Gastroesophageal sphincter (tissue), 4 donors: Measurements from ENCODE around the gene TMEM266. TPM values are rescaled to one million over a fixed set of nuclear protein-coding genes. Genes with fewer than 3 reads are reported as not detected.

ENCODE experiments used
- ATAC-seq: fragments of 150-250 bp; one replicate; pipeline ENCODE4 v1.9.1; 2016; ENCODE audit warnings: mild to moderate bottlenecking, moderate library complexity
- H3K27ac ChIP-seq, 4 donors: fragments of 200-600 bp; sonication (generic) in 3 of 4; 1 replicate in 3 of 4; 2 replicates in 1 of 4; pipeline ENCODE4 v1.5.1; 2016 to 2019
- H3K27me3 ChIP-seq: fragments of 200-600 bp; sonication (generic); one replicate; pipeline ENCODE4 v1.5.1; 2019
- H3K36me3 ChIP-seq, 2 donors: fragments of 200-600 bp; sonication (generic); one replicate each; pipeline ENCODE4 v1.5.1; 2019; ENCODE audit warnings: control low read depth in 1 of 2
- H3K4me1 ChIP-seq, 3 donors: fragments of 200-600 bp; sonication (generic); 1 replicate in 2 of 3; 2 replicates in 1 of 3; pipeline ENCODE4 v1.5.1; 2016 to 2019; ENCODE audit warnings: control low read depth in 2 of 3
- H3K4me3 ChIP-seq, 2 donors: fragments of 200-600 bp; sonication (generic); one replicate each; pipeline ENCODE4 v1.5.1; 2019; ENCODE audit warnings: mild to moderate bottlenecking in 1 of 2, moderate library complexity in 1 of 2
- H3K9me3 ChIP-seq, 3 donors: fragments of 200-600 bp; sonication (generic); one replicate each; pipeline ENCODE4 v1.5.1; 2017 to 2019; ENCODE audit warnings: control low read depth in 2 of 3
- EP300 ChIP-seq: sonication (generic); formaldehyde crosslinking; IDR thresholded peaks from one replicate; pipeline ENCODE4 v1.6.1; 2017; ENCODE audit warnings: antibody characterized with exemption, mild to moderate bottlenecking
- POLR2A ChIP-seq, 2 donors: fragments of 450-650 bp; IDR thresholded peaks; one replicate each; pipeline ENCODE4 v1.6.1; 2017; ENCODE audit warnings: antibody characterized with exemption in 2 of 2, mild to moderate bottlenecking in 2 of 2, moderate library complexity in 1 of 2
- POLR2AphosphoS5 ChIP-seq: sonication (generic); formaldehyde crosslinking; IDR thresholded peaks from one replicate; pipeline ENCODE4 v1.6.1; 2017; ENCODE audit warnings: antibody characterized with exemption
- WGBS, 2 donors: methylation state at CpG; one replicate each; pipeline ENCODE4 v1.1.5; 2018; ENCODE audit warnings: low coverage in 1 of 2; 5-methylcytosine and 5-hydroxymethylcytosine counted together
- total RNA-seq, 4 donors: library from RNA; depleted of rRNA; stranded (reverse); fragments of >200 nt; gene quantifications; one replicate each; pipeline ENCODE4 v1.1.0, GENCODE V29; 2016
- TF ChIP-seq, protein P1 (sequence below), 4 experiments: fragments of 200-600 bp in 2 of 4; fragments of 450-650 bp in 2 of 4; sonication (generic) in 1 of 4; IDR thresholded peaks; one replicate each; pipeline ENCODE4 v1.5.1; 2017 to 2019; ENCODE audit warnings: antibody characterized with exemption in 4 of 4, mild to moderate bottlenecking in 2 of 4, moderate library complexity in 2 of 4

The TMEM266 gene
- total RNA-seq, 4 donors from 2014 or later: 0.77 TPM; not detected in 3

DNA sequence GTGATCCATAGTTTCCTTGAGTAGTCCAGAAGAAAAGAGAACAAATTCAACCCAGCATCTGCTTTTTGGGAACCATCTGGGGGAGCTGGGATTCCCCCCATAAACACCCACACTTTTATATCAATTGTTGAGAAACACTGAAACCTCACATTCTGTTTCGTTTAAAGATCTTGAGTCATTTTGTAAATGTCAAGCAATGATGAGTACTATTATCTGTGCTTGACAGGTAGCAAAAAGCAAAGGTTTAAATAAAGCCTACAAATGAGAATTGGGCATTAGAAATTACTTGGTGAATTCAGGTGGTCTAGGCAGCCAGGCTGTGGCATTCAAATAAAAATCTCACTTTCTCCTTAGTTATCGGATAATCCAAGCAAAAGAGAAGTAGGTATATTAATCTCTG lies 75.7 kb downstream of the TMEM266 start:
- peaks cover 0 to 13% (median 6%) of the 10 kb centered on the region in 3 donors for H3K4me1 ChIP-seq

DNA sequence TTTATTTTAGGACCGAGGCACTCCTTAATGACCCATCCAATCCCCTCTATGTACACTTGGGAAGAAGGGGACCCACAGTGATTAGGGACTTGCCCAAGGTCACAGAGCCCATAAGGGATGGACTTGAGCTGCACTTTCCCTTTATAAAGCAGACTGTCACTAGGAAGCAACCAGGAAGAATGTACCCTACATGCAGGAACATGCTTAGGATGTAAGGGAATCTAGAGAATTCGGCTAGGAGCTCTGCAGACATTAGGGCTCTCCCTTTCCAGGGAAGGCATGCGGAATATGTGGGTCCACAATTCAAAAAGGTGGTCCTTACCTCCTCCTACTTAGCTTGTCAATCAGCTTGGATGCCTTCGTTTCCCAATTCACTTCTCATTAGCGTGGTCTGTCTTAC lies 78.7 kb downstream of the TMEM266 start:
- Histone ChIP-seq H3K27me3 (peaks cover 13% of the 10 kb centered on the region), H3K9me3 (no peaks in the 10 kb centered on the region), H3K4me3 (no peak overlapping the region), H3K36me3 (no peaks in the 10 kb centered on the region), H3K27ac (no peak overlapping the region), H3K4me1 (peaks cover 0 to 13% (median 6%) of the 10 kb centered on the region in 3 donors)
- no peak for ATAC-seq
- 87 to 90% methylated on average over 4 to 5 of the region's 5 CpGs for whole genome bisulfite sequencing, 2 donors
- TF ChIP-seq EP300 (no peak), POLR2AphosphoS5 (no peak)
- TF ChIP-seq, protein P1, sequence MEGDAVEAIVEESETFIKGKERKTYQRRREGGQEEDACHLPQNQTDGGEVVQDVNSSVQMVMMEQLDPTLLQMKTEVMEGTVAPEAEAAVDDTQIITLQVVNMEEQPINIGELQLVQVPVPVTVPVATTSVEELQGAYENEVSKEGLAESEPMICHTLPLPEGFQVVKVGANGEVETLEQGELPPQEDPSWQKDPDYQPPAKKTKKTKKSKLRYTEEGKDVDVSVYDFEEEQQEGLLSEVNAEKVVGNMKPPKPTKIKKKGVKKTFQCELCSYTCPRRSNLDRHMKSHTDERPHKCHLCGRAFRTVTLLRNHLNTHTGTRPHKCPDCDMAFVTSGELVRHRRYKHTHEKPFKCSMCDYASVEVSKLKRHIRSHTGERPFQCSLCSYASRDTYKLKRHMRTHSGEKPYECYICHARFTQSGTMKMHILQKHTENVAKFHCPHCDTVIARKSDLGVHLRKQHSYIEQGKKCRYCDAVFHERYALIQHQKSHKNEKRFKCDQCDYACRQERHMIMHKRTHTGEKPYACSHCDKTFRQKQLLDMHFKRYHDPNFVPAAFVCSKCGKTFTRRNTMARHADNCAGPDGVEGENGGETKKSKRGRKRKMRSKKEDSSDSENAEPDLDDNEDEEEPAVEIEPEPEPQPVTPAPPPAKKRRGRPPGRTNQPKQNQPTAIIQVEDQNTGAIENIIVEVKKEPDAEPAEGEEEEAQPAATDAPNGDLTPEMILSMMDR (IDR thresholded peaks at IDR 0.05): no peak

More for the DNA sequence above, 75.7 kb downstream of the TMEM266 start:
- Histone ChIP-seq H3K27ac (no peak overlapping the region), H3K27me3 (peaks cover 28% of the 10 kb centered on the region), H3K4me3 (no peak overlapping the region), H3K9me3 (no peaks in the 10 kb centered on the region), H3K36me3 (no peaks in the 10 kb centered on the region)
- TF ChIP-seq, protein P1 (IDR thresholded peaks at IDR 0.05): no peak
- TF ChIP-seq POLR2AphosphoS5 (no peak), EP300 (no peak), POLR2A (IDR thresholded peaks at IDR 0.05) (no peak)
- WGBS, 2 donors: 83 to 86% methylated on average over 2 of the region's 2 CpGs
- ATAC-seq: no peak

DNA sequence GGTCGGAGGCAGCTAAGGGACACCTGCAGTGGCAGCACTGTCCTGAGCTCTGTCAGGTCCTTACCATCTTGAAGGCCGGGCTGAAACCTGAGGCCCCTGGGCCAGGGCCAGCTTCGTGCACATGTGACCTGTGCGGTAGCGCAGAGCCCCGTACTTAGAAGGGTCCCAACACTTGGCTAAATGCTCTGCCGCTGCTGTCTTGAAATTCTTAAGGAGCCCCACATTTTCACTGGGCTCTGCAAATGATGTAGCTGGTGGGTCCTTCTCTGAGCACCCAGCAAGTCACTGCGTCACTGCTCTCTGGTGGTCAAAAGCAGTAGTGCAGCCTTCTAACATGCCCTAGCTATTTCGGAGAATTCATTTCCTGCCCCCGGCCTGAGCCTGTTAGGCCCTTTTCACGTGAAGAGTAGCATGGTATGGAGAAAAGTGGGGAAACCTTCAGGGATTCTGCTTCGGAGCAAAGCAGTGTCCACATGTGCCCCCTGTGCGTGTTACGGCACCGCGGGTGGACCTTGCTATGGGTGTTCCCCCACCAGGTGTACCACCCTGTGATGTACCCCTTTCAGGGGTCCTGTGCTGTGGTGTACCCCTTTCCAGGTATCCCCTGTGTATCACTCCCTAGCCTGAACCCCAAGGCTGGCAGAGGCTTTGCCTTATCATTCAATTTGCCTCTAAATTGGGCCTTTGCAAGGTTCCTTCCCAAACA lies 79.7 kb downstream of the TMEM266 start:
- WGBS, 2 donors: 7 to 22% methylated on average over 3 to 10 of the region's 16 CpGs
- no peaks in the 10 kb centered on the region for H3K36me3 ChIP-seq
- no peak overlapping the region for H3K4me3 ChIP-seq
- peaks cover 0 to 13% (median 6%) of the 10 kb centered on the region in 3 donors for H3K4me1 ChIP-seq
- TF ChIP-seq EP300 (no peak), POLR2AphosphoS5 (no peak)
- TF ChIP-seq, protein P1 (IDR thresholded peaks at IDR 0.05): peak; percentile 73 to 87 (median 83)
- H3K27ac ChIP-seq: no peak overlapping the region
- ATAC-seq: peak; percentile 73
- H3K27me3 ChIP-seq: peaks cover 18% of the 10 kb centered on the region
- no peaks in the 10 kb centered on the region for H3K9me3 ChIP-seq

DNA sequence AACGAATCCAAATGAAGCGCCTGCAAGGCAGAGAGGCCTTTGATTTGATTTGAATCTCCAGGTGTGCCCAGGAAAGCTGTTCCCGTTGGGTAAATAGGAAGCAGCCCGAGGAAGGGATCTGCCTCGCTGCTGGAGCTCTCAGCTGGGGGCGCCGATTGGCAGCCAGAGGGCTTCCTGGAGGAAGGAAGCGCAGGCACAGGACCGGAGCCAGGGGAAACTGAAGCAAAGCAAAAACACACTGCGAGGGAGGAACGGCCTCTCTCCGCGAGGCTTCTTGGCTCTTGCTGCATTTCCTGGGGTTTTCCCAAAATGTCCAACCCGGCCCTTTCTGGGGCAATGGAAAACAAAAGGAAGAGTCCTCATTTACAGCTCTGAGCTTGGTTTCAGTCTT lies 80.3 kb downstream of the TMEM266 start:
- no peak for TF ChIP-seq POLR2AphosphoS5
- TF ChIP-seq EP300: no peak
- no peak for TF ChIP-seq POLR2A (IDR thresholded peaks at IDR 0.05)
- TF ChIP-seq, protein P1 (IDR thresholded peaks at IDR 0.05): no peak
- Histone ChIP-seq H3K27ac (no peak overlapping the region), H3K36me3 (no peaks in the 10 kb centered on the region), H3K27me3 (peaks cover 23% of the 10 kb centered on the region), H3K4me3 (peak overlapping the region in 1 of 2 donors; percentile 12), H3K4me1 (peaks cover 0 to 13% (median 6%) of the 10 kb centered on the region in 3 donors), H3K9me3 (no peaks in the 10 kb centered on the region)
- ATAC-seq: no peak
- WGBS, 2 donors: 9 to 16% methylated on average over 5 to 11 of the region's 14 CpGs

DNA sequence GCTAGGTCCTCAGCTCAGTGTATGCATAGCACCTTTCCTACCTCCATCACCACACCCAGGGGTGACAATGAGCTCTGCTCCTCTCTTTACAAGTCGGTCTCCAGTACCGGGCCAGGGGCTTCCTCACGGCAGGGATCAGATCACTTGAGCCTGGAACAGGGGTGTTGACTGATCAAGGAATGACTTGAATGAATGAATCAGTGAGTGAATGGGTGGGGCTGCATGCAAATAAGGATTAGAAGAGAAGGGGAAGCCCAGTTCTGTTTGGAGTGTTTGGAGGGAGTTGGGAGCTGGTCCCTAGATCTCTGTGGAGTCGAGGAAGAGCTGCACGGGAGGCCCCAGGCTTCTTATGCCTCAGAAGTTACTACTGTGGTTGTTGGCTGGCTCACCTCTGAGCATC lies 87.0 kb downstream of the TMEM266 start:
- no peaks in the 10 kb centered on the region for H3K9me3 ChIP-seq
- H3K36me3 ChIP-seq: no peaks in the 10 kb centered on the region
- no peak for ATAC-seq
- H3K4me1 ChIP-seq: peaks cover 0 to 26% (median 7%) of the 10 kb centered on the region in 3 donors
- TF ChIP-seq POLR2A (IDR thresholded peaks at IDR 0.05) (no peak), POLR2AphosphoS5 (no peak), EP300 (no peak)
- TF ChIP-seq, protein P1 (IDR thresholded peaks at IDR 0.05): no peak
- WGBS, 2 donors: 50 to 63% methylated on average over 1 to 2 of the region's 5 CpGs
- peaks cover 55% of the 10 kb centered on the region for H3K27me3 ChIP-seq
- no peak overlapping the region for H3K27ac ChIP-seq
- H3K4me3 ChIP-seq: no peak overlapping the region
